Chondrocyte (in vitro differentiated cells): ENCODE results near the gene LRRC3. TPM values are rescaled to one million over a fixed set of nuclear protein-coding genes. Genes with fewer than 3 reads are reported as not detected.

Experiments used
- DNase-seq: peaks from one replicate; pipeline ENCODE4 v3.0.0; 2021; ENCODE audit warnings: mixed read lengths, low spot score
- H3K27ac Mint-ChIP-seq: one replicate; pipeline ENCODE4 v1.8.0; 2021; ENCODE audit warnings: mild to moderate bottlenecking, moderate library complexity, mixed read lengths; ENCODE audit not compliant: unreplicated experiment
- H3K27me3 Mint-ChIP-seq: 2 replicates; pipeline ENCODE4 v1.8.0; 2021; ENCODE audit warnings: low read depth, mixed read lengths
- H3K36me3 Mint-ChIP-seq: 2 replicates; pipeline ENCODE4 v1.8.0; 2021; ENCODE audit warnings: low read depth, mixed read lengths
- H3K4me1 Mint-ChIP-seq: 2 replicates; pipeline ENCODE4 v1.8.0; 2021; ENCODE audit warnings: low read depth, mild to moderate bottlenecking, mixed read lengths
- H3K4me3 Mint-ChIP-seq: one replicate; pipeline ENCODE4 v1.8.0; 2021; ENCODE audit warnings: mild to moderate bottlenecking, moderate library complexity, mixed read lengths; ENCODE audit not compliant: unreplicated experiment
- H3K9me3 Mint-ChIP-seq: 2 replicates; pipeline ENCODE4 v1.8.0; 2021; ENCODE audit warnings: low read depth, mixed read lengths
- total RNA-seq: library from RNA; stranded (reverse); gene quantifications from 3 replicates; pipeline ENCODE4 v1.2.1, GENCODE V29; 2021
- TF ChIP-seq, protein P1 (sequence below): fragments of 200-600 bp; sonication (generic); IDR thresholded peaks from 2 replicates; pipeline ENCODE4 v1.5.0; 2021; ENCODE audit warnings: antibody characterized with exemption, mild to moderate bottlenecking, moderate library complexity

The LRRC3 gene
- total RNA-seq, 1 donor from 2014 or later = 8.0 TPM

DNA sequence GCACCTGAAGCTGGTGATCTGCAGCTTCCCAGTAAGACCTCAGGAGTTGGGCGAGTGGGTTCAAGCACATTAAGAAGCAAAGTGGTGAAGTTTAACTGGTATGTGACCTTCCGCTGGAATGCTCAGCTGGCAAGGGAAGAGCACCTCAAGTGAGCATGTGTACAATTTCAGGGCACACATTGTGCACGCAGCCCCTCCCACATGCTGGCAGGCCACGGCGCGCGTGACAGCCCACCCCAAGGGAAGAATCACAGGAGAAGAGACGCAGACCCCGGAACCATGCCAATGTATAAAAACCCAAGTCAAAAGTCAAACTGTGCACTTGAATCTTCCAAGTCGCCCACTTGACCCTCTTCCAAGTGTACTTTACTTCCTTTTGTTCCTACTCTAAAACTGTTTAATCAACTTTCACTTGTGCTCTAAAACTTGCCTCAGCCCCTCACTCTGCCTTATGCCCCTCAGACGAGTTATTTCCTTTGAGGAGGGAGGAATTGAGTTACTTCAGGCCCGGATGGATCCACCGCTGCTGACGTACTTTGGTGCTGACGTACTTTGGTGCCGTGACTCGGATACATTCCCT, 20.0 kb downstream of the LRRC3 start:
- TF ChIP-seq, protein P1, sequence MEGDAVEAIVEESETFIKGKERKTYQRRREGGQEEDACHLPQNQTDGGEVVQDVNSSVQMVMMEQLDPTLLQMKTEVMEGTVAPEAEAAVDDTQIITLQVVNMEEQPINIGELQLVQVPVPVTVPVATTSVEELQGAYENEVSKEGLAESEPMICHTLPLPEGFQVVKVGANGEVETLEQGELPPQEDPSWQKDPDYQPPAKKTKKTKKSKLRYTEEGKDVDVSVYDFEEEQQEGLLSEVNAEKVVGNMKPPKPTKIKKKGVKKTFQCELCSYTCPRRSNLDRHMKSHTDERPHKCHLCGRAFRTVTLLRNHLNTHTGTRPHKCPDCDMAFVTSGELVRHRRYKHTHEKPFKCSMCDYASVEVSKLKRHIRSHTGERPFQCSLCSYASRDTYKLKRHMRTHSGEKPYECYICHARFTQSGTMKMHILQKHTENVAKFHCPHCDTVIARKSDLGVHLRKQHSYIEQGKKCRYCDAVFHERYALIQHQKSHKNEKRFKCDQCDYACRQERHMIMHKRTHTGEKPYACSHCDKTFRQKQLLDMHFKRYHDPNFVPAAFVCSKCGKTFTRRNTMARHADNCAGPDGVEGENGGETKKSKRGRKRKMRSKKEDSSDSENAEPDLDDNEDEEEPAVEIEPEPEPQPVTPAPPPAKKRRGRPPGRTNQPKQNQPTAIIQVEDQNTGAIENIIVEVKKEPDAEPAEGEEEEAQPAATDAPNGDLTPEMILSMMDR = no peak
- Mint-ChIP-seq H3K27me3 (no peaks in the 10 kb centered on the region), H3K36me3 (peaks cover 1% of the 10 kb centered on the region), H3K4me3 (no peak overlapping the region), H3K4me1 (no peaks in the 10 kb centered on the region), H3K9me3 (no peaks in the 10 kb centered on the region), H3K27ac (no peak overlapping the region)
- no peak for DNase-seq

- Mint-ChIP-seq H3K9me3 (no peaks in the 10 kb centered on the region), H3K27me3 (no peaks in the 10 kb centered on the region), H3K4me1 (no peaks in the 10 kb centered on the region), H3K4me3 (no peak overlapping the region), H3K27ac (no peak overlapping the region), H3K36me3 (peaks cover 1% of the 10 kb centered on the region)
- no peak for DNase-seq
- TF ChIP-seq, protein P1 = no peak
Observed at GRCh38 chr21:44477131-44477530, 21.8 kb downstream of the LRRC3 start.

- no peak for DNase-seq
- Mint-ChIP-seq H3K27ac (no peak overlapping the region), H3K27me3 (no peaks in the 10 kb centered on the region), H3K36me3 (peaks cover 1% of the 10 kb centered on the region), H3K4me3 (no peak overlapping the region), H3K4me1 (no peaks in the 10 kb centered on the region), H3K9me3 (no peaks in the 10 kb centered on the region)
- TF ChIP-seq, protein P1 = no peak
Observed at GRCh38 chr21:44477712-44478111, 22.4 kb downstream of the LRRC3 start.

- Mint-ChIP-seq H3K4me1 (no peaks in the 10 kb centered on the region), H3K27me3 (peaks cover 3% of the 10 kb centered on the region)
- TF ChIP-seq, protein P1 = no peak
Observed at GRCh38 chr21:44478124-44478800, 23.0 kb downstream of the LRRC3 start.

DNA sequence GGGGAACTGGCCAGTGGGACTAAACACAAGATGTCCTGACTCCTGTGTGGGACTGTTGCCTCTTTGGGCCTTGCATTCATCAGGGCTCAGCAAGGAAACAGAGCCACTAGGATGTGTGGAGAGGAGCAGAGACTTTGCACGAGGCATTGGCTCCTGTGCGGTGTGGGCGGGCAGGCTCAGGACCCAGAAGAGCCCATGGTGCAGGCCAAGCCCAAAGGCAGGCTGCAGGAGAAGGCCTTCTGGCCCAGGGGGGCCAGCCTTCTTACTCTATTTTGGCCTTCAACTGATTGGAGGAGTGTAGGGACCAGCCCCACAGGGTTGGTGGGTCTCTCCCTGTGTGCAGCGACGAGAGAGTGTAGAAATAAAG, 23.5 kb downstream of the LRRC3 start:
- Mint-ChIP-seq H3K4me1 (no peaks in the 10 kb centered on the region), H3K4me3 (no peak overlapping the region), H3K27me3 (peaks cover 4% of the 10 kb centered on the region), H3K36me3 (peaks cover 1% of the 10 kb centered on the region), H3K27ac (no peak overlapping the region), H3K9me3 (no peaks in the 10 kb centered on the region)
- DNase-seq = no peak
- TF ChIP-seq, protein P1 = no peak

More at GRCh38 chr21:44478124-44478800, 23.0 kb downstream of the LRRC3 start:
- H3K9me3 Mint-ChIP-seq = no peaks in the 10 kb centered on the region
- DNase-seq = no peak
- H3K27ac Mint-ChIP-seq = no peak overlapping the region
- peaks cover 1% of the 10 kb centered on the region for H3K36me3 Mint-ChIP-seq
- no peak overlapping the region for H3K4me3 Mint-ChIP-seq
